ENCODE results near the gene KRTAP10-10.

The KRTAP10-10 gene

DNA sequence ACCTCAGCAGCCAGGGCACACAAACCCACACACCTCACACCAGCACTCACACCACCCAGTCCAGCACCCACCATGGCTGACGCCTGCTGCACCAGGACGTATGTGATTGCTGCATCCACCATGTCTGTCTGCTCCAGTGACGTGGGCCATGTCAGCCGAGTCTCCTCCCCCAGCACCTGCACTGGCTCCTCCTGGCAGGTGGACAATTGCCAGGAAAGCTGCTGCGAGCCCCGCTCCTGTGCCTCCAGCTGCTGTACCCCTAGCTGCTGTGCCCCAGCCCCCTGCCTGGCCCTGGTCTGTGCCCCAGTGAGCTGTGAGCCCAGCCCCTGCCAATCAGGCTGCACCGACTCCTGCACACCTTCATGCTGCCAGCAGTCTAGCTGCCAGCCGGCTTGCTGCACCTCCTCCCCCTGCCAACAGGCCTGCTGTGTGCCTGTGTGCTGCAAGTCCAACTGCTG, 25.1 kb upstream of the KRTAP10-10 start, which contains the start of gene KRTAP10-8:
KRTAP10-8 (plus strand) TSS at position 51 of the 458 bp plus-strand sequence; CDS start at position 73, 22 bp downstream.
- no peak within 1 kb of the TSS for H3K4me2 ChIP-seq (ENCODE audit: insufficient read depth, low read length, poor library complexity, severe bottlenecking)
- H3K79me1 ChIP-seq (ENCODE audit: low read depth, low read length) = no peaks in the 10 kb centered on the region
- H2BK120ac ChIP-seq (ENCODE audit: low read depth, low read length) = peak within 1 kb of the TSS; percentile 35
- peak within 1 kb of the TSS; percentile 96 for H2AK5ac ChIP-seq (ENCODE audit: low read depth, low read length)
- peak within 1 kb of the TSS; percentile 61 for H3K9ac ChIP-seq (ENCODE audit: low read depth, low read length, poor library complexity)
- DNase-seq (ENCODE audit: low spot score) = no peak
- H3K4me1 ChIP-seq (ENCODE audit: control insufficient read depth in 2 of 2, insufficient read depth in 1 of 2, low read depth in 1 of 2, low read length in 2 of 2) = no peaks in the 10 kb centered on the region
- no peak within 1 kb of the TSS for H3K4ac ChIP-seq (ENCODE audit: low read length)
- WGBS, 2 donors (ENCODE audit: extremely low coverage in 2 of 2, insufficient read length in 2 of 2, insufficient replicate concordance in 1 of 2) = no CpG with 5 or more reads among the region's 8 CpGs
- peak within 1 kb of the TSS; percentile 22 for H3K23ac ChIP-seq (ENCODE audit: low read depth, low read length, poor library complexity)
- H3K27me3 ChIP-seq (ENCODE audit: control insufficient read depth in 3 of 3, insufficient read depth in 3 of 3, low read depth in 1 of 3, low read length in 3 of 3) = no peaks in the 10 kb centered on the region
- H3K36me3 ChIP-seq (replicated peaks in 1 of 2; ENCODE audit: control insufficient read depth in 2 of 2, insufficient read depth in 2 of 2, low read length in 2 of 2) = no peaks in the 10 kb centered on the region
- peaks cover 3 to 8% of the 10 kb centered on the region in 2 donors for H3K9me3 ChIP-seq (replicated peaks in 1 of 2; ENCODE audit: control insufficient read depth in 2 of 2, insufficient read depth in 1 of 2, low read depth in 1 of 2, low read length in 2 of 2)
- H2AFZ ChIP-seq (ENCODE audit: low read length) = no peak within 1 kb of the TSS
- peak within 1 kb of the TSS; percentile 77 for H3K18ac ChIP-seq (ENCODE audit: low read length)
- peak within 1 kb of the TSS; percentile 97 for H3K14ac ChIP-seq (ENCODE audit: low read length)
- H4K8ac ChIP-seq (ENCODE audit: low read depth, low read length) = no peak within 1 kb of the TSS
- peak within 1 kb of the TSS; percentile 84 for H2BK15ac ChIP-seq (ENCODE audit: low read length)
- peak within 1 kb of the TSS; percentile 41 for H2BK12ac ChIP-seq (ENCODE audit: low read length)
- H2BK5ac ChIP-seq (ENCODE audit: low read length) = no peak within 1 kb of the TSS
- H4K91ac ChIP-seq (ENCODE audit: low read depth, low read length, poor library complexity) = peak within 1 kb of the TSS; percentile 77
- H3K27ac ChIP-seq (replicated peaks; ENCODE audit: low read length) = no peak within 1 kb of the TSS
- peak within 1 kb of the TSS in 1 of 2 donors; percentile 22 for H3K4me3 ChIP-seq (ENCODE audit: low read length in 2 of 2)

- Histone ChIP-seq H3K27ac (replicated peaks; ENCODE audit: low read length) (no peak overlapping the region), H2BK5ac (ENCODE audit: low read length) (no peak overlapping the region), H2BK15ac (ENCODE audit: low read length) (peak overlapping the region; percentile 84), H2BK120ac (ENCODE audit: low read depth, low read length) (peak overlapping the region; percentile 35), H3K79me1 (ENCODE audit: low read depth, low read length) (no peaks in the 10 kb centered on the region), H2BK12ac (ENCODE audit: low read length) (peak overlapping the region; percentile 41), H2AK5ac (ENCODE audit: low read depth, low read length) (peak overlapping the region; percentile 96), H3K9me3 (replicated peaks in 1 of 2; ENCODE audit: control insufficient read depth in 2 of 2, insufficient read depth in 1 of 2, low read depth in 1 of 2, low read length in 2 of 2) (peaks cover 3 to 8% of the 10 kb centered on the region in 2 donors), H3K4me1 (ENCODE audit: control insufficient read depth in 2 of 2, insufficient read depth in 1 of 2, low read depth in 1 of 2, low read length in 2 of 2) (no peaks in the 10 kb centered on the region), H3K4me3 (ENCODE audit: low read length in 2 of 2) (peak overlapping the region in 1 of 2 donors; percentile 8), H3K36me3 (replicated peaks in 1 of 2; ENCODE audit: control insufficient read depth in 2 of 2, insufficient read depth in 2 of 2, low read length in 2 of 2) (no peaks in the 10 kb centered on the region), H3K4me2 (ENCODE audit: insufficient read depth, low read length, poor library complexity, severe bottlenecking) (no peak overlapping the region), H3K14ac (ENCODE audit: low read length) (peak overlapping the region; percentile 97), H3K4ac (ENCODE audit: low read length) (no peak overlapping the region), H3K27me3 (ENCODE audit: control insufficient read depth in 3 of 3, insufficient read depth in 3 of 3, low read depth in 1 of 3, low read length in 3 of 3) (no peaks in the 10 kb centered on the region), H3K23ac (ENCODE audit: low read depth, low read length, poor library complexity) (peak overlapping the region; percentile 22), H4K8ac (ENCODE audit: low read depth, low read length) (no peak overlapping the region), H2AFZ (ENCODE audit: low read length) (no peak overlapping the region), H3K18ac (ENCODE audit: low read length) (peak overlapping the region; percentile 57), H3K9ac (ENCODE audit: low read depth, low read length, poor library complexity) (no peak overlapping the region), H4K91ac (ENCODE audit: low read depth, low read length, poor library complexity) (peak overlapping the region; percentile 77)
- DNase-seq (ENCODE audit: low spot score) = no peak
- WGBS, 2 donors (ENCODE audit: extremely low coverage in 2 of 2, insufficient read length in 2 of 2, insufficient replicate concordance in 1 of 2) = no CpG with 5 or more reads among the region's 13 CpGs
These were observed 24.4 kb upstream of the KRTAP10-10 start for GRCh38 chr21:44612669-44613229.

DNA sequence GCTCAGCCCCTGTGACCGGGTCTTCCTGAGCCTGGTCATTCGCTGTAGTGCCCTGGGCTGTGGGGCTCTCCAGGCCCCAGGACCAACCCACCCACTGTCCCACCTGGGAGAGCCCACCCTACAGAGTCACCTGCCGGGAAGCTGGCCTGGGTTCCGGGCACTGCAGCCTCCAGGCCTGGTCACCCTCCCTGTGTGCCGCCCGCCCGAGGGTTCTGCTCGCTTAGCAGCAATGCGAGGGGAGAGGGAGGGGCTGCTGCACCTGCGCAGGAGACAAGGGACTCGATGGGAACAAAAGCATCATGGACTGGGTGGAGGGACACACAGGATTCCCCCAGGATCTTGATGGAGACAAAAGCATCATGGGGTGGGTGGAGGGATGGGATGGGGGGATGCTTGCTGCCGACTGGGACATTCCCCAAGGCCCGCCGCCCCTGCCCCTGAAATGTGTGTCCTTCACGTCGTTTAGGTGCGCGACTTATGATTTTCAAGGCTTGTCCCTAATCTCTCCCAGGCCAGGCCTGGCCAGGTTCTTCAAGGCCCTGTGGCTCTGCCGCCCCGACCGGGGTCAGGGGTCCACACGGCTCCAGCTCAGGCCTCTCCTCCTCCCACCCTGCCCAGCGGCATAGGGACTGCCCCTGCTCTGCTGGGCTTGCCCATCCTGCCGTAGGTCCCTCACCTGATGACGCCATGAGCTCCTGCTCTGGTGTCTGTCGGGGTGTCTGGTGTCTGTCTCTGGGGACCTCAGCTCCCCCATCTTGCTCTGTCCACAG, 23.6 kb upstream of the KRTAP10-10 start:
- H3K4ac ChIP-seq (ENCODE audit: low read length) = peak overlapping the region; percentile 39
- H3K27me3 ChIP-seq (ENCODE audit: control insufficient read depth in 3 of 3, insufficient read depth in 3 of 3, low read depth in 1 of 3, low read length in 3 of 3) = no peaks in the 10 kb centered on the region
- H3K4me2 ChIP-seq (ENCODE audit: insufficient read depth, low read length, poor library complexity, severe bottlenecking) = no peak overlapping the region
- no peak overlapping the region for H2BK120ac ChIP-seq (ENCODE audit: low read depth, low read length)
- peak overlapping the region; percentile 68 for H2BK12ac ChIP-seq (ENCODE audit: low read length)
- H2AFZ ChIP-seq (ENCODE audit: low read length) = no peak overlapping the region
- H2BK5ac ChIP-seq (ENCODE audit: low read length) = peak overlapping the region; percentile 66
- DNase-seq (ENCODE audit: low spot score) = no peak
- H4K91ac ChIP-seq (ENCODE audit: low read depth, low read length, poor library complexity) = peak overlapping the region; percentile 57
- no peaks in the 10 kb centered on the region for H3K79me1 ChIP-seq (ENCODE audit: low read depth, low read length)
- H3K9me3 ChIP-seq (replicated peaks in 1 of 2; ENCODE audit: control insufficient read depth in 2 of 2, insufficient read depth in 1 of 2, low read depth in 1 of 2, low read length in 2 of 2) = peaks cover 3 to 8% of the 10 kb centered on the region in 2 donors
- H3K36me3 ChIP-seq (replicated peaks in 1 of 2; ENCODE audit: control insufficient read depth in 2 of 2, insufficient read depth in 2 of 2, low read length in 2 of 2) = no peaks in the 10 kb centered on the region
- no CpG with 5 or more reads among the region's 26 CpGs for WGBS, 2 donors (ENCODE audit: extremely low coverage in 2 of 2, insufficient read length in 2 of 2, insufficient replicate concordance in 1 of 2)
- no peak overlapping the region for H3K4me3 ChIP-seq (ENCODE audit: low read length in 2 of 2)
- H3K9ac ChIP-seq (ENCODE audit: low read depth, low read length, poor library complexity) = no peak overlapping the region
- no peaks in the 10 kb centered on the region for H3K4me1 ChIP-seq (ENCODE audit: control insufficient read depth in 2 of 2, insufficient read depth in 1 of 2, low read depth in 1 of 2, low read length in 2 of 2)
- H2AK5ac ChIP-seq (ENCODE audit: low read depth, low read length) = peak overlapping the region; percentile 94
- peak overlapping the region; percentile 86 for H3K23ac ChIP-seq (ENCODE audit: low read depth, low read length, poor library complexity)
- peak overlapping the region; percentile 81 for H3K18ac ChIP-seq (ENCODE audit: low read length)
- no peak overlapping the region for H3K27ac ChIP-seq (replicated peaks; ENCODE audit: low read length)
- H2BK15ac ChIP-seq (ENCODE audit: low read length) = peak overlapping the region; percentile 79
- no peak overlapping the region for H3K14ac ChIP-seq (ENCODE audit: low read length)
- H4K8ac ChIP-seq (ENCODE audit: low read depth, low read length) = peak overlapping the region; percentile 93

DNA sequence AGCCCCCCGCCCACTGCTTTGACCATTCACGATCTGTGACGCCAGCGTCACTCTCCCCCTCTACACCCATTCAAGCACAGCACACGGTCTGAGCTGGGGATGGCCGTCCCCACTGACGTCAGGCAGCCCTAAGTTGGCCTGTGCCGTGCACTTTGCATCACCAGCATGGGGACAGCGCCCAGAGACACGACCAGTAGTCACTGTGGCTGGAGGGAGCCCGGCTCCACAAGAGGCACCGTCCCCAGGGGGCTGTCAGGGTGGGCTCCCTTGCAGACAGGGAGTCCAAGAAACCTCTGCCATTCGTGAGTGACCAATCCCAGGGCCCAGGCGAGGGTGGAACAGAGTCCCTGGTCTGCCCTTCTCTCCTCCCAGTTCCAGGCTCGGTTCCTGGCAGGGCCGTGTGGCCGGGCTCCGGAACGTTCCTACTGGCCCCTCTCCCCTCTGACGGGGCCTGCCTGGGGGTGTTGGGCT, 23.0 kb upstream of the KRTAP10-10 start:
- Histone ChIP-seq H3K4ac (ENCODE audit: low read length) (peak overlapping the region; percentile 39), H2AK5ac (ENCODE audit: low read depth, low read length) (peak overlapping the region; percentile 94), H4K91ac (ENCODE audit: low read depth, low read length, poor library complexity) (peak overlapping the region; percentile 57), H3K27me3 (ENCODE audit: control insufficient read depth in 3 of 3, insufficient read depth in 3 of 3, low read depth in 1 of 3, low read length in 3 of 3) (no peaks in the 10 kb centered on the region), H3K9ac (ENCODE audit: low read depth, low read length, poor library complexity) (no peak overlapping the region), H3K27ac (replicated peaks; ENCODE audit: low read length) (no peak overlapping the region), H2BK15ac (ENCODE audit: low read length) (peak overlapping the region; percentile 88), H3K23ac (ENCODE audit: low read depth, low read length, poor library complexity) (peak overlapping the region; percentile 86), H4K8ac (ENCODE audit: low read depth, low read length) (no peak overlapping the region), H3K4me1 (ENCODE audit: control insufficient read depth in 2 of 2, insufficient read depth in 1 of 2, low read depth in 1 of 2, low read length in 2 of 2) (no peaks in the 10 kb centered on the region), H3K9me3 (replicated peaks in 1 of 2; ENCODE audit: control insufficient read depth in 2 of 2, insufficient read depth in 1 of 2, low read depth in 1 of 2, low read length in 2 of 2) (peaks cover 6 to 8% of the 10 kb centered on the region in 2 donors), H3K36me3 (replicated peaks in 1 of 2; ENCODE audit: control insufficient read depth in 2 of 2, insufficient read depth in 2 of 2, low read length in 2 of 2) (no peaks in the 10 kb centered on the region), H3K4me2 (ENCODE audit: insufficient read depth, low read length, poor library complexity, severe bottlenecking) (no peak overlapping the region), H3K14ac (ENCODE audit: low read length) (no peak overlapping the region), H3K4me3 (ENCODE audit: low read length in 2 of 2) (no peak overlapping the region), H3K18ac (ENCODE audit: low read length) (peak overlapping the region; percentile 81), H2BK5ac (ENCODE audit: low read length) (peak overlapping the region; percentile 66), H2BK12ac (ENCODE audit: low read length) (peak overlapping the region; percentile 68), H3K79me1 (ENCODE audit: low read depth, low read length) (no peaks in the 10 kb centered on the region), H2AFZ (ENCODE audit: low read length) (no peak overlapping the region), H2BK120ac (ENCODE audit: low read depth, low read length) (peak overlapping the region; percentile 49)
- DNase-seq (ENCODE audit: low spot score) = no peak
- WGBS, 2 donors (ENCODE audit: extremely low coverage in 2 of 2, insufficient read length in 2 of 2, insufficient replicate concordance in 1 of 2) = no CpG with 5 or more reads among the region's 20 CpGs
